HG03135 (cell line): ENCODE results near the gene TMEM244.
"Not testable (repeated sequence)": the region's sequence is repeated elsewhere in the genome, so short reads cannot be mapped to it uniquely, and the experiment has no call there.

ENCODE experiments used
- ATAC-seq: cut with Tn5 transposase; IDR thresholded peaks from one replicate; pipeline ENCODE4 v1.9.1; 2021; ENCODE audit warnings: mild to moderate bottlenecking, moderate library complexity; ENCODE audit not compliant: unreplicated experiment

TMEM244 gene

GRCh38 chr6:129867403-129867802 is 6.3 kb upstream of the TMEM244 start:
- ATAC-seq: no peak

DNA sequence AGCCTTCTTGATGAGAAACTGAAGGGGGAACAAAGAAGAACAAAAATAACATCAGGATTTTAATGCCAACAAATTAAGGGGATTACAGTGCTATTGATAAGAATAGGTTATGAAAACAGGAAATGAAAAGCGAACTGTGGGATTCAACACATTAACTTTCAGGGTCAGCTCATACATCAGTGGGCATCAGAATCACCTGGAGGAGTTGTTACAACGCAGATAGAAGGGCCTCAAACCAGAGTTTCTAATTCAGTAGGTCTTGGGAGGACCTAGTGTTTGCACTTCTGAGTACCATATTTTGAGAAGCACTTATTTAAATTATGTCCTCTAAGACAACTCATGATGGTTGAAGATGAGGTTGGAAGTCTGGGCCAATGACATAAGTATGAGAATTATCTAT is 5.6 kb upstream of the TMEM244 start:
- no peak for ATAC-seq

- no peak for ATAC-seq
Observed at GRCh38 chr6:129866256-129866655, 5.1 kb upstream of the TMEM244 start.

DNA sequence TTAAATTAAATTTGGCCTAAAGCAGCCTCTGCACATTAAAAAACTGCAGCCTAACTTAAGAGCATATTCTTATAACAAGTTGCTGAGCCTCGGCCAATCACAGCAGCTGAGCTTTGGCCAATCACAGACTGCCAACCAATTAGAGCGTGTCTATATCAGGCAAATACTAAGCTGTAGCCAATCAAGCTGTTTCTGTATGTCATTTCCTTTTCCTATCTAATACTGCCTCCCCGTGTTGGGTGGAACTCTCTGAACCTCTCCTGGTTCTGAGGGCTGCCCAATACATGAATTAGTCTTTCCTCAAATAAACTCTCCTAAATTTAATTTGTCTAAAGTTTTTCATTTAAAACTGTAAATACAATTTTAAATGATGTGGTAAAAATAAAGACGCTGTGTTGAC is 3.9 kb upstream of the TMEM244 start:
- ATAC-seq: no peak

DNA sequence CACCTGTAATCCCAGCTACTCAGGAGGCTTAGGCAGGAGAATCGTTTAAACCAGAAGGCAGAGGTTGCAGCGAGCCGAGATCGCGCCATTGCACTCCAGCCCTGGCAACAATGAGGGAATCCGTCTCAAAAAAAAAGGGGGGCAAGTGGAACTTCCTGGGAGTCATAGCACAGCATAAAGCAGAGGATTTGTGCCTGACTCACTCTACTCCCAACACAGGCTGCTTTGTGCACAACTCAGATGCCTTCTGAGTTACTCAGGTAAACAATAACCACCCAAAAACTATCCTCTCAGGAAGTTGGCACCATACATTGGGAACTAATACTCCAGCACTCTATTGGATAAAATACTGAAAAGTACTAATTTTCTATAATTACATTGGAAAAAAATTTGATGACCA is 2.5 kb upstream of the TMEM244 start:
- no peak for ATAC-seq

GRCh38 chr6:129859524-129859923 is 1.6 kb downstream of the TMEM244 start:
- ATAC-seq: no peak

DNA sequence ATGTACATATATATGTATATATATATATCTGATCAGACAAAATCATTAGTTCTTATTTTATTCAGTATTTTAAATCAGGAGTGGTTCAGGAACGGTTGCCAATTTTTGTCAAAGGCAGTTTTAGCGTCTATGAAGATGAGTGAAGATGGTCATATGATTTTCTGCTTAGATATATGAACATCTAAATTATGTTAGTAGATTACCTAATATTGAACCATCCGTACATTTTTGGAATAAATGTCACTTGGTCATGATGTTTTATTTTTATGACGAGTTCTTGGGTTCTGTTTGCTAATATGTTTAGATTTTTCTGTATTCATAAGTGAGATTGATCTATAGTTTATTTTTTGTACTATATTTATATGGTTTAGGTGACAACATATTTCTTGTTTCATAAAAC is 3.3 kb downstream of the TMEM244 start:
- no peak for ATAC-seq

DNA sequence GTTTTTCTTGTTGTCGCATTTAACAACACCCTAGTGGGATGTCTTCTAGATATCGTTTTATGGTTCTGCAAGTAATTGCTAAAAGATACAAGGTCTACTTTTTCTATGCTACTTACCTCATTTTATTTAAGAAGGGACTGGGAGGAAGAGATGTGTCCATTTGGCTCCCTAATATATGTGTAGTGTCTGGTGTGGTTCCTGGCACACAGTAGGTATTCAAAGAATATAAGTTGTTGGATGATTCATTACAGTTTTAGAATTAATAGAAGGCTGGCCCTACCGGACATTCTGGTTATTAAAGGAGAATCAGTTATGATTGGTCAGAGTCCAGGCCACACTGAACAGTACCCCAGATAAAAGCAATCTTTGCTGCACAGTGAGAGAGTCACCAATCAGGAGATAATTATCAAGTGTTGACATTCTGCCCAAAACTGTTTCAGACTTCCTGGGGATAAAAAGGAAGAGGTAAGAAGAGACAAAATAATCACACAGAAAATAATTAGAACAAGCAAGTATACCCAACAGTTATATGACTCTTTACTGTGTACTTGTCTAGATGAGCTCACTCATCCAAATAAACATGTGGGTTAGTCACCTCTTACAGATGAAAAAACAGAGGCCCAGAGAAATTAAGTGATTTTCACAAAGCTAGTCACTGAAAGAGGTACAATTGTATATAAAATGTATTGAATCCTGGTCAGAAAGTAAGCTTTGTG is 7.0 kb downstream of the TMEM244 start:
- ATAC-seq: no peak

DNA sequence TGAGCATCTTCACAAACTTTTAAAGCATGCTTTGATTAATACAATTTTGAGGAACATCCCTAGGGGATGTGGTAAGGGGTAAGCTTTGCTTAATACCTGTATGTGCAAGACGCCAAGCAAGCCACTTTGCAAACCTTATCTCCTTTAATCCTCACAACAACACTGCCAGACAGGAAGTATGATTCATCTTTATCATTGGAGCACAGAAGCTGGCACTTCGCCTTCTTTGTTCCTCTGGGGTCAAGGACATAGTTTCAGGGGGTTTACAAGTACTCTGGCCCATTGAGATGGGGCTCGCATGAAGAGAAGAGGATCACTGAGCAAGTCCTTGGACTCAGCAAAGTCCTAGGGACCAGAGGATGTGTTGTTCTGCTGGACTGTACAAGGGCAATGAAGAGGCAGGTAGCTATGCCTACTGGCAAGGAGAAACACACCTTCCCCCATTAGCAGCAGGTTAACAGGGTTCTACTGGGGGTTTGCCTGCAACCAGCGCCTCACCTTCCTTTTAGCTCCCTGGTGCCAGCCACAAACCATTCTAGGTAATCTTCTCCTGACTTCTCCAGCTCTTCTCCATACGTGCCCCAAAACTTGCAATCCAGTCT is 8.8 kb downstream of the TMEM244 start:
- no peak for ATAC-seq

GRCh38 chr6:129849456-129849855 is 11.7 kb downstream of the TMEM244 start:
- no peak for ATAC-seq

- ATAC-seq: no peak
Observed at GRCh38 chr6:129846761-129847160, 14.4 kb downstream of the TMEM244 start.

DNA sequence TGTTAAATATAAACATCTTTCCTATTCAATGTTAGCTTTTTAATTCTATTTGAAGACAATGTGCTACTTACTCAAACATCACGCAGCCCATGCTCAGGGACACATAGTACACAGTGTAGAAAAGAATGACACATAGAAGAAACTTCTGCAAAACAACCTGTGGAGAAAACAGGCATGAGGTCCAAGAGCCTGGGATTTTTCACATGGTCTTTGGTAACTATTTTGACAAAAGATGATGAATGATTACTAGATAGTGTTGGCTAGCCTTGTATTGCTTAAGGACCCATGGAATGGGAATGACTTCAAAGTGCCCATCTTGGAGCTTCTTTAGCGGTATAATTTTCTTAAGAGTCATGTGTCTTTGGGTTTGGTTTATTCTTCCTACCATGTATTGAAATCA is 15.4 kb downstream of the TMEM244 start:
- no peak for ATAC-seq

DNA sequence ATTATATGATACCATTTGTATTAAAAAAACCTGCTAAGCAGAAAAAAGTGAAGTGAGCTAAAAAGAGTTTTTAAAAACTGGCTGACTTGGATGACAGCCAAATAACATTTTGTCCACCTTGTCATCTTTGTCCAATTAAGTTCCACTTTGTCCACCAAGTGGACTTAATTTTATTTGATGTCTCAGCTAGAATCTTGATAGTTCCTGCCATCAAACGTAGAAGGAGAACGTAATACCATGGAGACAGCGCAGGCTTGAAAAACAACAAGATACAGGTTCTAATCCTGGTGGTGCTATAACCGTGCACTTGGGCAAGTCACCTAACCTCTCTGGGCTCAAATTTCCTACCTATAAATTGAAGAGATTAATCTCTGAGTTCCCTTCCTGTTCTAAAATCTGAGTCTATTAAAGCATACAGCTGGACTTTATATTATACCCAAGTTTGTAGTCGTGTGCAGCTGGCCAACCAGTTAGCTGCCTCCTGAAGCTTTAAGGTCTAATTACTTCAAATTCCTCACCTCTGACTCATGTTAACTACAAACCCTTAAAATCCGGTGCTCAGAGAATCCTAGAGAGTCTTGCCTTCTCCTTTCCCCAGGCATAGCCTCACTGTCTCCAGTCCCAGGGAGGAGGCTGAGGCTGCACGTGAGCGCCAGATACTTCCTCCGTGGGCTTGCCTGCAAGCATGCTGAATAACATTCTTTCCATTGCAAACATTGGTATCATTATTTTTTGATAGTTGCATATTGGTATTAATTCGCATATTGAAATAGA is 16.8 kb downstream of the TMEM244 start:
- ATAC-seq: no peak

GRCh38 chr6:129843573-129843972 is 17.5 kb downstream of the TMEM244 start:
- no peak for ATAC-seq

DNA sequence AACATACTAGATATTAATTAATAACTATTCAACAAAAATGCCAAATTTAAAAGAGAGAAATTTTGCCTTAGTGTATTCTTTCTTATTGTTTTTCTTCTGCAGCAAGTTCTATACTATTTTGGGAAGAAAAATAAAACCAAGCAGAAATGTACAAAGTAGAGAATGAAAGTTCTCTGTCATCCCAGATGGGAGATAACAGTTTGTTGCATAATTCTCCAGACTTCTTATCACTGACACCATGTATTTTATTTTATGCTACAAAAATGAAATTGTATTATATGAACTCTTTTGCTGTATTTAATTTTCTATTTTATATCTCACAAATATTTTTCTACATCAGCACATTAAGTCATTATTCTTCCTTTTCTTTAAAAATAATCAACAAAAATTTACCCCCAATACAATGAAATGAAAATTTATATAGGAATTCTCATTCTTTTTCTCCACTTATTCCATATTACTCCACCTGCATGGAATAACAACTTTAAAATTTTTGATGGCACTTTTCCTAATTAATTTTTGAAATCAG is 18.2 kb downstream of the TMEM244 start:
- no peak for ATAC-seq

DNA sequence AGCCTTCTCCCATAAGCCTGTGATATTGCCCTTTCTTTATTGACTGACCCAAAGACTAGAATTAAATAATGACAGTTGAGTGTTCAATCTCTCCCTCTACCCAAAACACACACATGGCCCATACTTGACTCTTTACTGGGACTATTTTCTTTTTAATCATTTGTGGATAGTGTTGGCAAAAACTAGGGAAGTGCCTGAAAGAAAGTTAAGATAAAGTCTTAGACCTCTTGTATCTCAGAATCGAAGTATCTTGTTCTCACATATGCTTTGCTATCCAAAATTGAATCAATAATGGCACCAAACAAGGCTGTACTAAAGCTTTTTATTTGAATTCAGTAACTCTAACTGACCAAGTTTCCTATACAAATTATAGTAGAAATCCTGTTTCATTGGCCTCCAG is 19.0 kb downstream of the TMEM244 start:
- ATAC-seq: no peak

DNA sequence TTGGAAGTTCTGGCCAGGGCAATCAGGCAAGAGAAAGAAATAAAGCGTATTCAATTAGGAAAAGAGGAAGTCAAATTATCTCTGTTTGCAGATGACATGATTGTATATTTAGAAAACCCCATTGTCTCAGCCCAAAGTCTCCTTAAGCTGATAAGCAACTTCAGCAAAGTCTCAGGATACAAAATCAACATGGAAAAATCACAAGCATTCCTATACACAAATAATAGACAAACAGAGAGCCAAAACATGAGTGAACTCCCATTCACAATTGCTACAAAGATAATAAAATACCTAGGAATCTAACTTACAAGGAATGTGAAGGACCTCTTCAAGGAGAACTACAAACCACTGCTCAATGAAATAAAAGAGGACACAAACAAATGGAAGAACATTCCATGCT is 21.6 kb downstream of the TMEM244 start:
- not testable (repeated sequence) for ATAC-seq

GRCh38 chr6:129835691-129836090 is 25.4 kb downstream of the TMEM244 start:
- no peak for ATAC-seq

GRCh38 chr6:129832299-129832698 is 28.8 kb downstream of the TMEM244 start:
- no peak for ATAC-seq

- ATAC-seq: no peak
Observed at GRCh38 chr6:129828229-129828628, 32.9 kb downstream of the TMEM244 start.

GRCh38 chr6:129818251-129818650 is 42.9 kb downstream of the TMEM244 start:
- ATAC-seq: no peak

GRCh38 chr6:129817821-129818220 is 43.3 kb downstream of the TMEM244 start:
- ATAC-seq: no peak
